Thyroid gland (tissue), 4 donors: Measurements from ENCODE around the gene MERTK. TPM values are rescaled to one million over a fixed set of nuclear protein-coding genes. Genes with fewer than 3 reads are reported as not detected.
"Not testable (repeated sequence)": the region's sequence is repeated elsewhere in the genome, so short reads cannot be mapped to it uniquely, and the experiment has no call there.

Experiments used
- DNase-seq, 2 donors: peaks; one replicate each; pipeline ENCODE4 v3.0.0-alpha.2; 2019
- H3K27ac ChIP-seq, 3 donors: fragments of 200-600 bp; sonication (generic); 1 replicate in 2 of 3; 2 replicates in 1 of 3; pipeline ENCODE4 v1.5.1; 2016 to 2019; ENCODE audit warnings: mild to moderate bottlenecking in 1 of 3, moderate library complexity in 1 of 3
- H3K27me3 ChIP-seq: fragments of 200-600 bp; sonication (generic); one replicate; pipeline ENCODE4 v1.5.1; 2019
- H3K36me3 ChIP-seq, 2 donors: fragments of 200-600 bp; sonication (generic); one replicate each; pipeline ENCODE4 v1.5.1; 2016 to 2019
- H3K4me1 ChIP-seq, 2 donors: fragments of 200-600 bp; sonication (generic); one replicate each; pipeline ENCODE4 v1.5.1; 2017 to 2019
- H3K4me3 ChIP-seq, 3 donors: fragments of 200-600 bp; sonication (generic); replicated peaks in 1 of 3; 1 replicate in 2 of 3; 2 replicates in 1 of 3; pipeline ENCODE4 v1.5.1; 2016; ENCODE audit warnings: mild to moderate bottlenecking in 1 of 3
- H3K9me3 ChIP-seq: fragments of 200-600 bp; sonication (generic); one replicate; pipeline ENCODE4 v1.5.1; 2017
- CTCF ChIP-seq, 6 experiments: fragments of 200-600 bp in 3 of 6; fragments of 450-650 bp in 3 of 6; sonication (generic) in 3 of 6; IDR thresholded peaks; one replicate each; pipeline ENCODE4 v1.5.1; 2016 to 2019; ENCODE audit warnings: antibody characterized with exemption in 6 of 6, mild to moderate bottlenecking in 2 of 6, inconsistent platforms in 1 of 6, moderate library complexity in 1 of 6
- POLR2A ChIP-seq, 2 donors: fragments of 450-650 bp; IDR thresholded peaks; one replicate each; pipeline ENCODE4 v1.6.1; 2017; ENCODE audit warnings: antibody characterized with exemption in 2 of 2, mild to moderate bottlenecking in 2 of 2, moderate library complexity in 1 of 2
- WGBS, 2 donors: methylation state at CpG; one replicate each; pipeline ENCODE4 v1.1.5; 2017; 5-methylcytosine and 5-hydroxymethylcytosine counted together
- intact Hi-C: fragments of 100-400 bp; cut with DNase I; formaldehyde crosslinking; loops from one replicate; pipeline ENCODE4 v1.15.1; 2023
- total RNA-seq, 4 donors: library from RNA; depleted of rRNA; stranded (reverse); fragments of >200 nt; gene quantifications; one replicate each; pipeline ENCODE4 v1.2.3, GENCODE V29; 2016

Gene MERTK
- 10 to 100 TPM; 23.5 to 36.7 (median 32.9) TPM for total RNA-seq

- intact Hi-C loops: no loop called here
- no peaks in the 10 kb centered on the region for H3K36me3 ChIP-seq
- H3K27me3 ChIP-seq: no peaks in the 10 kb centered on the region
- DNase-seq: peak; percentile 94 to 95
- H3K4me1 ChIP-seq: peaks cover 0 to 8% of the 10 kb centered on the region in 2 donors
- H3K27ac ChIP-seq: peak within 1 kb of the TSS; percentile 89 to 92 (median 89)
- TF ChIP-seq CTCF (IDR thresholded peaks at IDR 0.05) (peak; percentile 17 to 87 (median 68)), POLR2A (IDR thresholded peaks at IDR 0.05) (peak; percentile 64 to 91)
- H3K9me3 ChIP-seq: no peaks in the 10 kb centered on the region
- H3K4me3 ChIP-seq: peak within 1 kb of the TSS; percentile 73 to 89 (median 85)
- 0 to 1% methylated on average over 22 to 34 of the region's 71 CpGs for WGBS, 2 donors
Observed at GRCh38 chr2:111897924-111898702, at the start of gene MERTK. MERTK (plus strand) TSS chr2:111898607; CDS start chr2:111898736, 129 bp downstream.

GRCh38 chr2:111850646-111851045 is 47.8 kb upstream of the MERTK start:
- H3K27me3 ChIP-seq, H3K4me1 ChIP-seq, H3K9me3 ChIP-seq, intact Hi-C loops, H3K4me3 ChIP-seq, H3K36me3 ChIP-seq, H3K27ac ChIP-seq: not testable (repeated sequence)
- WGBS, 2 donors: 7 to 22% methylated on average over 4 of the region's 4 CpGs
- DNase-seq: peak; percentile 37 to 53
- peak in 2 of 6 experiments; percentile 18 to 47 for TF ChIP-seq CTCF (IDR thresholded peaks at IDR 0.05)

- DNase-seq, H3K4me1 ChIP-seq, H3K4me3 ChIP-seq, H3K27ac ChIP-seq, H3K9me3 ChIP-seq, H3K27me3 ChIP-seq, intact Hi-C loops: not testable (repeated sequence)
- H3K36me3 ChIP-seq: peaks cover 0 to 14% of the 10 kb centered on the region in 2 donors
- 78 to 85% methylated on average over 3 of the region's 3 CpGs for WGBS, 2 donors
Observed at GRCh38 chr2:111852544-111852943, 45.9 kb upstream of the MERTK start.

GRCh38 chr2:111860005-111860404 is 38.4 kb upstream of the MERTK start:
- peaks cover 0 to 12% of the 10 kb centered on the region in 2 donors for H3K36me3 ChIP-seq
- H3K27ac ChIP-seq, H3K9me3 ChIP-seq, intact Hi-C loops, H3K27me3 ChIP-seq, H3K4me3 ChIP-seq, H3K4me1 ChIP-seq: not testable (repeated sequence)
- DNase-seq: peak; percentile 19 to 30
- WGBS, 2 donors: 35 to 43% methylated on average over 3 of the region's 3 CpGs

GRCh38 chr2:111865124-111865523 is 33.3 kb upstream of the MERTK start:
- H3K27ac ChIP-seq, H3K9me3 ChIP-seq, intact Hi-C loops, H3K27me3 ChIP-seq, DNase-seq, H3K36me3 ChIP-seq, H3K4me1 ChIP-seq, H3K4me3 ChIP-seq: not testable (repeated sequence)
- WGBS, 2 donors: 73 to 79% methylated on average over 3 of the region's 3 CpGs

- H3K4me1 ChIP-seq, H3K4me3 ChIP-seq, H3K27ac ChIP-seq, H3K9me3 ChIP-seq, H3K27me3 ChIP-seq, H3K36me3 ChIP-seq, DNase-seq, intact Hi-C loops: not testable (repeated sequence)
- 93 to 100% methylated on average over 2 of the region's 2 CpGs for WGBS, 2 donors
Observed at GRCh38 chr2:111872806-111873205, 25.6 kb upstream of the MERTK start.
